Central memory CD4-positive, alpha-beta T cell (primary cell): Measurements from ENCODE around the gene ERC2.

ENCODE experiments used
- DNase-seq: peaks from one replicate; pipeline ENCODE4 v3.0.0; 2022

The ERC2 gene

DNA sequence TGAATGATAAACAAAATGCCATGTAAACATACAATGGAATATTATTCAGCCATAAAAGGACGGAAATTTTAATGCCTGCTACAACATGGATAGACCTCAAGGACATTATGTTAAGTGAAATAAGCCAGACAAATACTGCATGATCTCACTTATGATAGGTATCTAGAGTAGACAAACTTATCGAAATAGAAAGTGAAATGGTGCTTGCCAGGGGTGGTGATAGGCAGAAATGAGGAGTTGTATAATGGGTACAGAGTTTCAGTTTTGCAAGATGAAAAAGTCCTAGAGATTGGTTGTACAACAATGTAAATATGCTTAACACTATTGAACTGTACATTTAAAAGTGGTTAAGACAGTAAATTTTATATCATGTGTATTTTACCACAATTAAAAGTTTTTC lies 287.8 kb downstream of the ERC2 start:
- no peak for DNase-seq

DNA sequence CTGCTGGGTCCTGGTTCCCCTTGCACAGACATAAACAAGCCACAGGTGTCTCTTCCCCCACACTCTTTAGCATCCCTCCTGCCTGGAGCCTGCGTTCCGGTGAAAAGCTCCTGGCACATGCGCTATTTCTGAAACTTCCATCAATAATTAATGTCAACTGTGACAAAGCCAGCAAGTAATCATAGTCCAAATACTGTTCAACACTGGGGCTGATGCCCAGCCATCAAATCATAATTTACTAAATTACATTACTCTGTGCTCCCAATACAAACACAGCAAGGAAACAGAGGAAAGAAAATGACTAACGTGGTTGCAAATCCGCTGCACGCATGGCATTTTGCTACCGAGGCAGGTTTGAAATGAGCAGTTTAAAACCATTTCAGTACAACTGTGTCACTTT lies 294.7 kb downstream of the ERC2 start:
- no peak for DNase-seq

- DNase-seq = no peak
These were observed 303.8 kb downstream of the ERC2 start for GRCh38 chr3:56164436-56164835.

DNA sequence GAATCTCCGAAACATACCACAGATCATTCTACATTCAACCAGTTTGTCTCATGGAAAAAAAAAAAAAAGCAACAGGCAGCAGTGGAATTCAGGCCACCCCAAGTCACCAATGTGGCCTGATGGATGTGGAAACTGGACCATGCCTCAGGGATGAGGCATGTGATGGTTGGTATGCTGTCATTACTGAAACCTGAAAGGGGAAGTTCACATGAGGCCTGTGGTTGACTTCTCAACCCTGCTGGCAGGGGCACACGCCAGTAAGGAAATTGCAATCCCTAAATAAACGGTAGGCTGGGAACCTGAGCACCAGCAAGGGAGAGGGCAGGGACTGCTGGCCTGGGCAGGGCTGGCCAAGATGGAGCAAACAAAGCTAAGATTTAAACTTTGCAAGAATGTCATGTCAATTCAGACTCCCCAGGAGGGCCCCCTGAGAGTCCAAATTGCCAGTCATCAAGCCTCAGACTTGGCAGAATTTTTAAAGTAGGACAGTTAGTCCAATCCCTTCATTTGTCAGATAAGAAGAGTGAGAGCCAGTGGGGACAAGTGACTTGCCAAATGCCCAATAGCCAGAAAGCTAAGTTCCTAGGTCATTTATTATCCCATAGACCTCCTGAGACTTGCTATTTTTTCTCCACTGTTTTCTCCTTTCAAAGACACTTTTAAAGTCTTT lies 310.4 kb downstream of the ERC2 start:
- DNase-seq = no peak

- no peak for DNase-seq
These were observed 314.0 kb downstream of the ERC2 start for GRCh38 chr3:56154297-56154696.

DNA sequence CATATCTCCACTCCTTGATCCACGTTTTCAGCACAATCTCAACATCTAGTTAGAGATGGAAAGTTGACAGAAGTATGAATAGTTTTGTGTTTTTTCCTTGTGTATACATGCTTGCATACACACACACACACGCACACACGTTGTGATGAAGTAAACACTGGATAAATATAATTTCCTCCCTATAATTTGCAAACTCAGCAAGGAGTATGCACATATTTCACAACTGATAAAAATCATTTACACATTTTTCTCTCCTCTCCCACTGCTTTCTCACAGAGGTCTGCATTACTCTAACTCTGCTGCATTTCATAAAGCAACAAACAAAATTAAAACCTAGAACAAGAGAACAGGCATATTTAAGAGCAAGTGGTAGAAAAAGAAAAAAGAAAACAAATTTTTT lies 320.9 kb downstream of the ERC2 start:
- DNase-seq = no peak

DNA sequence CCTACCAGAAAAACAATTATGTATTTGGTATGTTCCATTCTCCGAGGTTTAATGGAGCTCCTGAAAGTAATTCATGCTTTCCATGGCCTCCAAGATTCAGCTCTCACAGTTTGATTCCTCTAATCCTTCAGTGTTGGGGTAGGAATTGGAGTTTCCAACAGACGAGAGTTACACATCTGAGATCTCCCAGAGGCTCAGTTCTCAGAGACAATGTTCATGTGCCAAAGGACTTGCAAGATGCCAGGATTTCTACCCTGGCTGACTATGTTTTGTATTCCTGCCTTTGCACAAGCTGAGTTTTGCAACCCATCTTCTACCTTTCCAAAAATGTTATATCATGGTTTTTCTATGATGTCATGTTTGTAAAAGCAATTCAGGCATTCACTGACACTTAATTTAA lies 322.9 kb downstream of the ERC2 start:
- DNase-seq = no peak

DNA sequence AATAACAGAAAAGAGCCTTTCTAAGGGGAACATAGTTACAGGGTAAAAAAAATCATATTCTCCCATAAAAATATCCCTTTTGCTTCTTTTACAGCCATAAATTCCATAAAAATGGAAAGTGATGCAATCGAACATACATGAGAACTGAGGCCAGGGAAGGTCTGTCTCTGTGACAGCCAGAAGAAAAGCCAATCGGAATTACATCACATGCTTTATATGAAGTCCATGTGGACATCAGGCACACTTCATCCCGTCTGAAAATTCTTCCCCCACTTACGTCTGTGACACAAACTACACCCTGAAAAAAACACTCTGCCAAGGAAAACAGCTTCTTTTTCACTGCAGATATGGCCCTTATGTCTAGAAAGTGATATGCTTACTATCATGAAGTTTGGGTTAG lies 323.5 kb downstream of the ERC2 start:
- no peak for DNase-seq

DNA sequence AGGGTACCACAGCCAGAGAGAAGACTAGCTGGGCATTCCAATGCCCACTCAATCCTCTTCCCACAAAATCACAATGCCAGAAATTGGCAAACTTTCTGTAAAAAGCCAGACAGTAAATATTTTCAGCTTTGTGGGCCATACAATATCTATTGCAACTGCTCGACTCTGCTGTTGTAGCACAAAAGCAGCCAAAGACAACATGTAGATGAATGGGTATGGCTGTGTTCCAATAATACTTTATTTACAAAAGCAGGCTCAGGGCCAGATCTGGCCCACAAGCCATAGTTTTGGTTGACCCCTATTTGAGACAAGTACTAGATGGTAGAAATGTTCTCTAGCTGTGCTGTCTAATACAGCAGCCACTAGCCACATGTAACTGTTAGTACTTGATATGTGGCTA lies 330.9 kb downstream of the ERC2 start:
- DNase-seq = no peak

- no peak for DNase-seq
These were observed 331.8 kb downstream of the ERC2 start for GRCh38 chr3:56136514-56136913.

- DNase-seq = no peak
These were observed 332.3 kb downstream of the ERC2 start for GRCh38 chr3:56135941-56136340.

DNA sequence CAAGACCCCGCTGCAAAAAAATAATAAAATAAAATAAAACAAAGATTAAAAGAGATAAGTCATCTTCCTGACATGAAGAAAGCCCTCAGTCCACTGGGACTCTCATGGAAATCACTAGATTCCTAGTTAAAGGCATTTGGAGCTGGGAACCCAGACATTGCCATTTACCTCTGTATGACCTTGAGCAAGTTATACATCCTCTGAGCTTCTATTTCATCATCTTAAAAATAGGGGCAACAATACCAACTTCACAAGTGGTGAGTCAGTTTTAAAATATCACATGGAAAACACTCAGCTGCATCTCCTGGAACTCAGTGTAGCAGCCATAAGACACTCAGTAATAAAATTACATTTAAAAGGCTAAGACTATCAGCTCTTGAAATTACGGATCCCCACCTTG lies 334.8 kb downstream of the ERC2 start:
- no peak for DNase-seq

DNA sequence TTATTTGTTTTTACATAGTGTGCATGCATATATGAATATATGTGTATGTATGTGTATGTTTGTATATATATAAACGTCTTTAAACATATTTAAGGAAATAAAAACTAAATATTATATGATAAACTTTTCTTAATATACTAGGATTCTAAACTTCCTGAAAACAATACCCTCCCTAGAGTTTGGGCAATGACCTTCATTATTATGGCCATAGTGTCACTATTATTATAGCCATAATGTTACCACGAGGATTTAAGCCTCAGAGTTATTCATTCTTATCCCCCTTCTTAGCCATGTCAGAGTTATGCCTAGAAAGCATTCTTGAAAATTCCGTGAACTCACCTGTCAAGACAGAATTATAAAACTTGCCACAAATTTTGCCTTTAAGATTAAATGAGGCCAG lies 335.5 kb downstream of the ERC2 start:
- no peak for DNase-seq

- DNase-seq = no peak
These were observed 336.2 kb downstream of the ERC2 start for GRCh38 chr3:56131974-56132590.

- DNase-seq = no peak
These were observed 338.2 kb downstream of the ERC2 start for GRCh38 chr3:56130036-56130435.

DNA sequence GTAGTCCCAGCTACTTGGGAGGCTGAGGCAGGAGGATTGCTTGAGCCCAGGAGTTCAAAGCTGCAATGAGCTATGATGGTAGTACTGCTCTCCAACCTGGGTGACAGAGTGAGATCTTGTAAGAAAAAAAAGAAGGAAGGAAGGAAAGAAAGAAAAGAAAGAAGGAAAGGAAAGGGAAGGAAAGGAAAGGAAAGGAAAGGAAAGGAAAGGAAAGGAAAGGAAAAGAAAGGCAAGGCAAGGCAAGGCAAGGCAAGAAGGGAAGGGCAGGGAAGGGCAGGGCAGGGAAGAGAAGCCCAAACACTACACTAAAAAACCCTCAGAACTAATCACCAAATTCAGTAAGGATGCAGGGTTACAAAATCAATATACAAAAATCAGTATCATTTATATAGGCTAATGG lies 341.6 kb downstream of the ERC2 start:
- DNase-seq = no peak

DNA sequence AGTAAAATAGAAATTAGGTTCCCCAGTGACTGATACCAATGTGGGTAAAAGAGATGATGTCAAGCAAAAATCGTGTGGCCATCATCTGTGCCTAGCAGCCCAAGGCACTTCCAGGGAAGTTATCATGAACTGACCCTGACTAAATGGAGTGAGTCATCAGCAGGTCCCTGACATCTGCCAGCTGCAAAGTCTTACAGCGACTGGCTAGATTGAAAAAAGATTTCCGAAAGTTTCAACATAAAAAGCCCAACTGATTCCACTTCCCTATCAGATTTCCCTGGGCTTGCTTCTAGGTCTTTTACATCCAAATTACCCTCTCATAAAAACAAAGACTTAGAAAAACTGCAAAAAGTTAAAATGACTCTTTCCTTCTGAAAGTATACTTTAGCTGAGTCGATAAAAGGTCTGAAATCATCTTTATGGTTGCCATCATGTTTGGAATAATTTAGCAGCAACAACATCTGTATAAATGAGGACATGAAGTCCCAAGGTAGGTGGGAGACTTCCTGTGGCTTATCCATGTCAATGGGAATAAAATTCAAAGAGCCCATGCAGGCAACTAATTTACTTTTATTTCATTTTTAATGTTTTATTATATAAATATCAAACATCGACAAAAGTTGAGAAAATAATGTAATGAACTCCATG lies 342.8 kb downstream of the ERC2 start:
- no peak for DNase-seq

GRCh38 chr3:56124546-56124945 lies 343.7 kb downstream of the ERC2 start:
- DNase-seq = no peak

- no peak for DNase-seq
These were observed 344.8 kb downstream of the ERC2 start for GRCh38 chr3:56123487-56123886.

DNA sequence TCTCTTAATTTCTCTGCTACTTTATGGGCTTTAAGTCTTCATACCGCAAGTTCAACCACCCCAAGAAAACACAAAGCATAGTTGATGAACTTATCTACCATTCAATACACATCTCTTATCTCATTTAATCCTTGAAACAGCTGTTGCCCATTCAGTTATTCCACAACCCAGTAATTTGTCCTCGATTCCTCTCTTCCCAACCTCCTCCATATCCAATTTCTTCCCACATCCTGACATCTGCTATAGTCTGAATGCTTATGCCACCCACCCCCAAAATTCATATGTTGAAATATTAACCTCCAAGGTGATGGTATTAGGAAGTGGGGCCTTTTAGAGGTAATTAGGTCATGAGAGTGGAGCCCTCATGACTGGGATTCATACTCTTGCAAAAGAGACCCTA lies 345.4 kb downstream of the ERC2 start:
- DNase-seq = no peak

GRCh38 chr3:56121716-56122115 lies 346.6 kb downstream of the ERC2 start:
- no peak for DNase-seq

DNA sequence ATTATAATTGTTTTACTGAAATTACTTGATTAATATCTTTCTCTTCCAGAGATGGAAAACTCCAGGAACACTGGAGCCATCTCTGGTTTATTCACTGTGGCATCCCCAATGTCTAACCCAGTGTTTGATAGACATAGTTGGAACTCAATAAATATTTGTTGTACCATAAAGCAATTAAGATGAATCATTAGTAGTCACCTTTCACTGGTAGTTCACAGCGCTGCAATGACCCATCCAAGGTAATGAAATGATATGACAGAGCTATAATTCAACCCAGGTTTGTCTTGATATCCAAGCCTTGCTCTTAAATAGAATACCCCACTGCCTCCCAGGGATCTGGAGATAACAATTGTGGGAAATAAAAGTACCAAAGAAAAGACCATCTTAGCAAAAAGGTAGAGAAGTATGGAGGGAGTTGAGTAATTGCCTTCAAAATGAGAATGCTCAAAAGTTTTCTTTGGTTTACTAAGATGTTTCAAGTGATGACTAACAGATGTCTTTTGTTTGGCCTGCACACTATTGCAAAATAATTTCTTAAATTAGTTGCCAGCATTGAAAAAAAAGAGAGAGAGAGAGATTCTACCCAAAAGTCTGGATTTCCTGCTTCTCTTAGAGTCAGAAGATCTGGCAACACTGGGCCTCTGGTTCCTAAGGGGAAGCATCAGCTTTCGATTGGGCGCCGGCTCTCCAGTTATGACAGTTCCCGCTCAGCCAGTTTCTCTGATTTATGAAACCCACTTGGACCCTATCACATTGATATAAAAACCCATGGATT lies 348.5 kb downstream of the ERC2 start:
- DNase-seq = no peak

GRCh38 chr3:56118968-56119367 lies 349.3 kb downstream of the ERC2 start:
- no peak for DNase-seq

DNA sequence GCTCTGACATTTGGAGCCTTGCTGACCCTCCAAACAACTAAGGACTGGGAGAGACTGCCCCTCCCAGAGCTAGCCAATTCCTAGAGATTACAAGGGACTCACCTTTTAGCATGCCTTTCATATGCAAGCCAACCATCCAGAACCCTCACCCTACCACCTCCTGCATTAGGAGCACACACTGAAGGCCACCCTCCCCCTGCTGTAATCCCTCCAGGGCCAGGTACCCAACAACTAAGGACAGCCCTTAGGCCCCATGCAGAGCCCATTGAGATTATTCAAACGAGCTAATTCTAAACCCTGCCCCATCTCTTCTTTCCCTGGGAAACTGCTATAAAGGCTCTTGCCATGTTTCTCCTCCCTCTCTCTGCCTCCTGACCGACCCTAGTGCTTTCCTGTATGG lies 352.6 kb downstream of the ERC2 start:
- no peak for DNase-seq
